Liver (tissue), 9 donors: Measurements from ENCODE around the gene PDE4D. TPM values are rescaled to one million over a fixed set of nuclear protein-coding genes. Genes with fewer than 3 reads are reported as not detected.

Experiments
- DNase-seq: peaks from one replicate; pipeline ENCODE4 v3.0.0-alpha.2; 2017; ENCODE audit warnings: low spot score
- H3K27ac ChIP-seq, 2 donors: one replicate each; pipeline ENCODE4 v1.7.0; 2013; ENCODE audit warnings: inconsistent platforms in 2 of 2, low read length in 2 of 2, control low read depth in 1 of 2, low read depth in 1 of 2, mild to moderate bottlenecking in 1 of 2
- H3K27me3 ChIP-seq, 4 donors: one replicate each; pipeline versions ENCODE4 v1.6.1 to v1.7.0; 2013; ENCODE audit warnings: low read length in 3 of 4, inconsistent platforms in 1 of 4, mild to moderate bottlenecking in 1 of 4, moderate library complexity in 1 of 4; ENCODE audit not compliant: control insufficient read depth in 4 of 4, insufficient read depth in 4 of 4
- H3K36me3 ChIP-seq, 4 donors: one replicate each; pipeline versions ENCODE4 v1.6.1 to v1.7.0; 2013; ENCODE audit warnings: low read length in 3 of 4, mild to moderate bottlenecking in 3 of 4, low read depth in 1 of 4, moderate library complexity in 1 of 4; ENCODE audit not compliant: control insufficient read depth in 4 of 4, insufficient read depth in 3 of 4
- H3K4me1 ChIP-seq, 4 donors: one replicate each; pipeline versions ENCODE4 v1.6.1 to v1.7.0; 2013; ENCODE audit warnings: low read length in 3 of 4, mild to moderate bottlenecking in 3 of 4, moderate library complexity in 1 of 4; ENCODE audit not compliant: control insufficient read depth in 4 of 4, insufficient read depth in 4 of 4
- H3K4me3 ChIP-seq, 3 donors: one replicate each; pipeline versions ENCODE4 v1.6.1 to v1.7.0; 2013; ENCODE audit warnings: low read length in 3 of 3, control low read depth in 1 of 3, low read depth in 1 of 3, mild to moderate bottlenecking in 1 of 3
- H3K9ac ChIP-seq, 2 donors: one replicate each; pipeline ENCODE4 v1.7.0; 2013; ENCODE audit warnings: low read length in 2 of 2, mild to moderate bottlenecking in 2 of 2, moderate library complexity in 2 of 2, control low read depth in 1 of 2, low read depth in 1 of 2
- H3K9me3 ChIP-seq, 4 donors: one replicate each; pipeline versions ENCODE4 v1.6.1 to v1.7.0; 2013; ENCODE audit warnings: low read length in 3 of 4; ENCODE audit not compliant: control insufficient read depth in 4 of 4
- ATF3 ChIP-seq: IDR thresholded peaks from 2 replicates; pipeline ENCODE4 v1.6.1; 2016; ENCODE audit warnings: antibody characterized with exemption
- EGR1 ChIP-seq, 2 donors: IDR thresholded peaks; 2 replicates each; pipeline ENCODE4 v1.6.1; 2016 to 2018; ENCODE audit warnings: antibody characterized with exemption in 2 of 2, low read depth in 2 of 2
- FOXA1 ChIP-seq: IDR thresholded peaks from 2 replicates; pipeline ENCODE4 v1.6.1; 2016; ENCODE audit warnings: antibody characterized with exemption
- FOXA2 ChIP-seq: IDR thresholded peaks from 2 replicates; pipeline ENCODE4 v1.6.1; 2016; ENCODE audit warnings: antibody characterized with exemption
- GABPA ChIP-seq, 2 donors: IDR thresholded peaks in 1 of 2; conservative IDR thresholded peaks in 1 of 2; 2 replicates each; pipeline ENCODE4 v1.6.1; 2016; ENCODE audit warnings: antibody characterized with exemption in 2 of 2, mild to moderate bottlenecking in 1 of 2, moderate library complexity in 1 of 2
- HNF4A ChIP-seq, 2 donors: conservative IDR thresholded peaks; 2 replicates each; pipeline ENCODE4 v1.6.1; 2016; ENCODE audit warnings: antibody characterized with exemption in 2 of 2, mild to moderate bottlenecking in 2 of 2
- HNF4G ChIP-seq: IDR thresholded peaks from 2 replicates; pipeline ENCODE4 v1.6.1; 2016; ENCODE audit warnings: antibody characterized with exemption
- JUND ChIP-seq, 2 donors: IDR thresholded peaks; 2 replicates each; pipeline ENCODE4 v1.6.1; 2016; ENCODE audit warnings: antibody characterized with exemption in 2 of 2
- MAX ChIP-seq: IDR thresholded peaks from 2 replicates; pipeline ENCODE4 v1.6.1; 2016; ENCODE audit warnings: antibody characterized with exemption
- NR2F2 ChIP-seq: IDR thresholded peaks from 2 replicates; pipeline ENCODE4 v1.6.1; 2016; ENCODE audit warnings: antibody characterized with exemption
- RAD21 ChIP-seq, 2 donors: IDR thresholded peaks; 2 replicates each; pipeline ENCODE4 v1.6.1; 2016; ENCODE audit warnings: antibody characterized with exemption in 2 of 2, mild to moderate bottlenecking in 2 of 2
- REST ChIP-seq: IDR thresholded peaks from 2 replicates; pipeline ENCODE4 v1.6.1; 2016; ENCODE audit warnings: antibody characterized with exemption, mild to moderate bottlenecking
- RXRA ChIP-seq, 2 donors: IDR thresholded peaks; 2 replicates each; pipeline ENCODE4 v1.6.1; 2017 to 2018; ENCODE audit warnings: antibody characterized with exemption in 2 of 2, mild to moderate bottlenecking in 1 of 2
- SP1 ChIP-seq: IDR thresholded peaks from 2 replicates; pipeline ENCODE4 v1.6.1; 2018; ENCODE audit warnings: antibody characterized with exemption, mild to moderate bottlenecking
- TAF1 ChIP-seq: conservative IDR thresholded peaks from 2 replicates; pipeline ENCODE4 v1.6.1; 2016; ENCODE audit warnings: antibody characterized with exemption, mild to moderate bottlenecking
- YY1 ChIP-seq: IDR thresholded peaks from 2 replicates; pipeline ENCODE4 v1.6.1; 2016; ENCODE audit warnings: antibody characterized with exemption, mild to moderate bottlenecking
- ZBTB33 ChIP-seq: IDR thresholded peaks from 2 replicates; pipeline ENCODE4 v1.6.1; 2016; ENCODE audit warnings: antibody characterized with exemption
- WGBS: extraction: QIAGEN DNeasy Blood & Tissue Kit; methylation state at CpG from one replicate; pipeline ENCODE4 v1.1.7; 2013; 5-methylcytosine and 5-hydroxymethylcytosine counted together
- polyA plus RNA-seq, 2 donors: library from polyadenylated mRNA; stranded (reverse) in 1 of 2; unstranded in 1 of 2; fragments of 200-250 nt in 1 of 2; fragments of >200 nt in 1 of 2; fragmentation: Nextera tagmentation in 1 of 2; extraction: Ambion mirVana in 1 of 2; gene quantifications; one replicate each; pipeline versions ENCODE4 v1.2.1 to v1.2.3, GENCODE V29; 2013 to 2015
- total RNA-seq, 2 donors: library from RNA; depleted of rRNA; stranded (reverse); fragments of >200 nt; gene quantifications; one replicate each; pipeline ENCODE4 v1.2.3, GENCODE V29; 2014
- donor health status: healthy.
- donor health status: healthy.
- donor health status: healthy.
- donor health status: healthy.
- donor health status: healthy.

Gene PDE4D
- total and polyA plus RNA-seq, 4 donors, result 0.67 to 11.9 (median 6.5) TPM

GRCh38 chr5:59104400-59105127 is 789.0 kb downstream of the PDE4D start:
- Histone ChIP-seq H3K9ac (no peak overlapping the region), H3K36me3 (no peaks in the 10 kb centered on the region), H3K9me3 (no peaks in the 10 kb centered on the region), H3K4me3 (no peak overlapping the region), H3K27ac (no peak overlapping the region), H3K27me3 (no peaks in the 10 kb centered on the region), H3K4me1 (peaks cover 0 to 9% (median 5%) of the 10 kb centered on the region in 4 donors)
- WGBS, result 60% methylated on average over 9 of the region's 9 CpGs
- DNase-seq, result no peak
- no peak for TF ChIP-seq TAF1
- TF ChIP-seq GABPA (IDR thresholded peaks at IDR 0.05 in 1 of 2, conservative IDR thresholded peaks at IDR 0.05 in 1 of 2), result no peak
- no peak for TF ChIP-seq ZBTB33

- no peak for DNase-seq
- Histone ChIP-seq H3K27me3 (no peaks in the 10 kb centered on the region), H3K9ac (no peak overlapping the region), H3K27ac (no peak overlapping the region), H3K4me1 (peaks cover 0 to 9% (median 5%) of the 10 kb centered on the region in 4 donors), H3K9me3 (no peaks in the 10 kb centered on the region), H3K36me3 (no peaks in the 10 kb centered on the region), H3K4me3 (no peak overlapping the region)
- WGBS, result 44% methylated on average over 3 of the region's 3 CpGs
- TF ChIP-seq TAF1, result no peak
- TF ChIP-seq NR2F2, result no peak
- no peak for TF ChIP-seq SP1
- TF ChIP-seq HNF4A (conservative IDR thresholded peaks at IDR 0.05), result no peak
- no peak for TF ChIP-seq FOXA2
- no peak for TF ChIP-seq ATF3
- no peak for TF ChIP-seq MAX
- no peak for TF ChIP-seq RAD21 (IDR thresholded peaks at IDR 0.05)
- TF ChIP-seq EGR1 (IDR thresholded peaks at IDR 0.05; ENCODE audit: low read depth in 2 of 2), result no peak
Measured at GRCh38 chr5:59103303-59103702, 790.2 kb downstream of the PDE4D start.

- H3K4me3 ChIP-seq, result no peak overlapping the region
- no peaks in the 10 kb centered on the region for H3K36me3 ChIP-seq
- no peak for DNase-seq
- no peak overlapping the region for H3K9ac ChIP-seq
- H3K27ac ChIP-seq, result no peak overlapping the region
- no peaks in the 10 kb centered on the region for H3K27me3 ChIP-seq
- TF ChIP-seq HNF4G (no peak), SP1 (no peak), RAD21 (IDR thresholded peaks at IDR 0.05) (no peak), JUND (IDR thresholded peaks at IDR 0.05) (no peak), RXRA (IDR thresholded peaks at IDR 0.05) (no peak), ZBTB33 (no peak), EGR1 (IDR thresholded peaks at IDR 0.05; ENCODE audit: low read depth in 2 of 2) (no peak), FOXA2 (no peak), YY1 (no peak), MAX (no peak), NR2F2 (no peak), FOXA1 (no peak), REST (no peak), ATF3 (no peak), HNF4A (conservative IDR thresholded peaks at IDR 0.05) (no peak), TAF1 (no peak)
- no peaks in the 10 kb centered on the region for H3K9me3 ChIP-seq
- WGBS, result 98% methylated on average over 1 of the region's 1 CpG
- H3K4me1 ChIP-seq, result peaks cover 0 to 9% (median 5%) of the 10 kb centered on the region in 4 donors
Measured at GRCh38 chr5:59102437-59102836, 791.1 kb downstream of the PDE4D start.
